GM19452 (cell line): Measurements from ENCODE around the gene TMTC1.
"Not testable (repeated sequence)": the region's sequence is repeated elsewhere in the genome, so short reads cannot be mapped to it uniquely, and the experiment has no call there.

Source experiments
- ATAC-seq: cut with Tn5 transposase; IDR thresholded peaks from one replicate; pipeline ENCODE4 v1.9.1; 2021; ENCODE audit not compliant: unreplicated experiment

The TMTC1 gene

GRCh38 chr12:29674463-29674862, 109.3 kb downstream of the TMTC1 start:
- ATAC-seq = no peak

GRCh38 chr12:29673346-29673745, 110.4 kb downstream of the TMTC1 start:
- no peak for ATAC-seq

DNA sequence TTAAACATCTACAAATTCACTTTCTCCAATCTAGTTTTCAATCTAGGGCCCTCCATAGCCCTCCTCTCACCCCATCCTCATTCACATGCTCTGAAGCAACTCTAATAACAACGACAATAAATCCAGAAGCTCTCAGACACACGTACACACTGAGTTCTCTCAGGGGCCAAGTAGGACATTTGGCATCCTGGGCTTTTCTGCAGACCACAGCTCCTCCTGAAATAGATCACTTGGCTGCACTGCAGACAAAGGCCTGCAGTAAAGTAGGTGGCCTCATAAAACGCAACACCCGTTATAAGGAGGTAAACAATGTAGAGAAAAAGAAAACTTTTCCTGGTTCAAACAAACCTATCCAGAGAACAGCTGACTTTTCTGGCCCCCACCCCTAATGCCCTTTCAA, 111.2 kb downstream of the TMTC1 start:
- no peak for ATAC-seq

- ATAC-seq = no peak
Observed at GRCh38 chr12:29671742-29672141, 112.0 kb downstream of the TMTC1 start.

DNA sequence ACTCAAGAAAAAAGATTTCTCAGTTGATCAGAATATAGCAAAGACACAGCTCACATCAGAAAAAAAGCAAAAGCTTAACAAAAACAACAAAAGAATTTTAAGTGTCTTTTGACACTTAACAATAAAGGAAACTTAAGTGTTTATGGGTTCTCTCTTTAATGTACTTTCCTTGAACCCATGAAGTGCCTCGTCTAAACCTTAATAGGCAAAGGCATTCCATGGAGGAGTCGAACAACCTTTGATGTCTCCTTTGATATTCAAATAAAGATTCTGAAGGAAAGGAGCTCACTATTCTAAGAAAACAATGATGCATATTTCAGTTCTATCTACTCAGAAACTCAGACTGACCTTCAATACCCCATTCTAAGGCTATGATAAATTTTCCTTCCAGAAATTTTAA, 116.7 kb downstream of the TMTC1 start:
- no peak for ATAC-seq

DNA sequence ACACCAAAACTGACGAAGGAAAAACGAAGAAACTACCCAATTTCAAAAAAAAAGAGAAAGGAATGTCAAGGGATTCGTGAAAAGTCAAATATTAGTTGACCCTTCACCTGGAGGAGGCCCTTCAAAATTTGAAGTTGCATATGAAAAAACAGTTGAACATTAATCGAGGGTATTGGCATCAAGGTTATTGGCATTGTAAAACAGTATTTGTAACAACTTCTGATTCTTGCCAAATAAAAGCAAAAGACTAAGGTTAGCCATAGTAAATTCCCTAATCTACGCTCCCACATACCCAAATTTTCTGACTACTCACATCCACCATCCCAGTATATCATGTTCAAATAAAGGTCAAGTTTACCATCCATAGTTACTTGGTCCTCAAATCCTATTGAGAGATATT, 118.6 kb downstream of the TMTC1 start:
- no peak for ATAC-seq

DNA sequence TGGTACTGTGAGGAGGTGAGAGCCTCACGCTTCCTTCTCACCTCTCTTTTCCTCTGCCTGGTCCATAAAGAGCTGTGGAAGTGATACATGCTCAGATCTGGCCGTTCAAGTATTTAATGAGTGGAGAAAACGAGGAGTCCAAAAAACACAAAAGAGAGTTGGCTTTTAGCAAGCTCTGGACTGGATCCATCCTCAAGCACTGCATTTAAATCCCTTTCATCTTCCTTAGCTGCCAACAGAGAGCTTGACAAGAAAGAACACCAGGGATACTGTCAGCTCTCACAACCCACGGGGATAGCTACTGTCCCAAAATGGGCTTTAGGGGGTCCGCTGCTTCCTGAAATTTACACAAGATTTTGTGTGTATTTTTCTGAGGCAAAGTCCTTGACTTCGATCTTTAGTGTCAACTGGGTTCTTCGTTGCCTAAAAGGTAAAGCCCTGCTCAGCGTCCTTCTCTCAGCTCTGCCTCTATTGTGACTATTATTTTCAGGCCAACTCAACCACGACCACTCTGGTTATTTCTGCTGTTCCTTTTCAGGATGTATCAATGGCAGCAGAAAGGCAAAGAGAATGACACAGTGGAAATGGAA, 120.9 kb downstream of the TMTC1 start:
- ATAC-seq = no peak

GRCh38 chr12:29660847-29661246, 122.9 kb downstream of the TMTC1 start:
- no peak for ATAC-seq

DNA sequence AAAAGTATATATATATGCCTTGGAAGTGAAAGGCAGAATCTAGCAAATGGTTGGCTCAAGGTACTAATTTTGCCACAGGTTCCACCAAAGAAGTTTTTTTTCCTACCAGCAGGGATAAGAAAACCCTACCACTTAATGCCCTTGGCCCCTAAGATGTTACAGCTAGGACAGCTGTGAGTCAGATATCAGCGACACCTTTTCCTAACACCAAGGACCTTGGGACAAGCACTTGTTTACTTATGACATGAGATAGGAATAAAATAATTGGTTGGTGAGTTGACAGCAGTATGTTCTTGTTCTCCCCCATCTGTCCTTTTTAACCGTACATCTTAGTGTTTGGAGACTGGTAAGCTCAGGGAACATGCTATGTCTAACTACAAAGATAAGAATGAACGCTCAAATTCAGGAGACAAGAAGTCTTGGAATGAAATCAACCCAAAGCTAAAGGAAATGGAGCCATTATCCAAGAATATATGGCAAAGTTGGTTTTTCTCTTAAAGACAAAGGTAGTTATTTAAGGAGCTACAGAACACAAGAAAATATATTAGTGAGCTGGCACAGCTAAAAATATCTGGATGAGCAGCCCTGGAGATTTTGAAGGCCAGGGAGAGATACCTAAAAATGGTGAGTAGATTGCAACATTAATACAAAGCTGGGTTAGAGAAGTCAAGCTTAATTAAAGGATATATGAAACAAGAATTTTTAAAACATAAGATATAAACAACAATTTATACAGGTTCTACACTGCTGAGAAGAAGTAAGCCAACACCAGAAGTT, 126.8 kb downstream of the TMTC1 start:
- no peak for ATAC-seq

- no peak for ATAC-seq
Observed at GRCh38 chr12:29655861-29656260, 127.9 kb downstream of the TMTC1 start.

GRCh38 chr12:29653286-29653685, 130.5 kb downstream of the TMTC1 start:
- no peak for ATAC-seq

DNA sequence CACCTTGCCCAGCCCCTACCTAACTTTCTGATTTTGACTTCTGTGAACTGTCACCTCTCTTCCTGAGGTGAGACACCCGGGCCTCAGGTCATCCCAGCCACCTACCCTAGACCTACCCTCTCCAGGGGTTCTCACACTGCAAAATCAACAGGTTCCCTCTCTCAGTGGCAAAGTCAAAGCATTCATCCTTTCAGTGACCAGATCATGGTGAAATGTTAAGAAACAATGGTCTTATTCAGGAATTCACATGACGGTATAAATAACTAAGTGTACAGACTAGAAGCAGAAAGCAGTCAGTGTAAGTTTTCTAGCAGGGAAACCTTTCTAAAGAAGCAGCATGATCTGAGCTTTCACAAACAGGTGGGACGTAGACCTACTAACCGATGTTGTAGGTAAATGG, 133.4 kb downstream of the TMTC1 start:
- ATAC-seq = no peak

- ATAC-seq = no peak
Observed at GRCh38 chr12:29649722-29650121, 134.0 kb downstream of the TMTC1 start.

DNA sequence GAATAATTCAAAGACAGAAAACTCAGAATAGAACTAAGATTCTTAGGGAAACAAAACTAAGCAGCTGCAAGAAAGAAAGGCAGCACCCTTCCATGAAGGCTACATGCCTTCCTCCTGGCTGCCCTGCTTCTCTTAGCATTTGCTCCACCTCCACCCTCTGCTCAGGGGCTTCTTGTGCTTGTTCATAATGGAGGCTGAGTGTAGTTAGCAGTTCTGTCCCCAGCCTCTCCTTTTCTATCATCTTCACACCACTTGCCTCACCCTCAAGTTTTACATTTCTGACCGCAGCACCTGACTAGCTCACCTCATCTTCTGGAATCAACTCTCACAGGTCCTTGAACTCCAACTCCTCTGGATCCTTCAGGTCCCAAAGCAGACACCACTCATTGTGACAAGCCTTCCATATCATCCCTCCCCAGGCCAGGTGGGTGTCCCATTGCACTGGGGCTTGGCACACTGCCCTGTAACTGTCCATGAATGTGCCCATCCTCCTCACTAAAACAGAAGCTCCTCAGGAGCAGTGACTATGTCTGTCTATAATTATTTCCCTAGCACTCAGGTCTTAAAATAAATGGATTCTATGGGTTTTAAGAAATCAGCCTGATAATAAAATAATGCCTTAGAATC, 139.1 kb downstream of the TMTC1 start:
- no peak for ATAC-seq

DNA sequence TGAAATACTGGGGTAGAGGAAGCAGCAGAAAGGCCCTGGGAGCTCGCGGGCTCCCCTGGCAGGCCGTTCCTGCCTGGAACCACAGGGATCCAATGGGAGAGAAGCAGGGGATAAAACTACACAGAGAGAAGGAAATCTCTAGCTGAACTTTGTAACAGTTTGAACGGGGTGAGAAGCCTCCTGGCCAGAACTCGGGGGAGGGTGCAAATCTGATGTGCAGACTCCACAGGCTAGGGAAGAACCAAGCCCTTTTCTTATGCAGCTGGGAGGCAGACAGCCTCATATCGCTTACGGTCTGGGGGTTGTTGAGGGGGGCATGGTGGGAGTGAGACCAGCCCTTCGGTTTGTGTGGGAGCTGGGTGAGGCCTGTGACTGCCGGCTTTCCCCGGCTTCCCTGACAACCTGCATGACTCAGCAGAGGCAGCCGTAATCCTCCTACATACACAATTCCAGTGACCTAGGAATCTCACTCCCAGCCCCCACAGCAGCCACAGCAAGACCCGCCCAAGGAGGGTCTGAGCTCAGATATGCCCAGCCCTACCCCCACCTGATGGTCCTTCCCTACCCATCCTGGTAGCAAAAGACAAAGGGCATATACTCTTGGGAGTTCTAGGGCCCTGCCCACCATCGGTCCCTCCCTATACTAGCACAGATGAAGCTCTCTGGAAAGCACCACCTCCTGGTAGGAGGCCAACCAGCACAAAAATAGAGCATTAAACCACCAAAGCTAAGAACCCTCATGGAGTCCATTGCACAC, 143.0 kb downstream of the TMTC1 start:
- ATAC-seq = no peak

DNA sequence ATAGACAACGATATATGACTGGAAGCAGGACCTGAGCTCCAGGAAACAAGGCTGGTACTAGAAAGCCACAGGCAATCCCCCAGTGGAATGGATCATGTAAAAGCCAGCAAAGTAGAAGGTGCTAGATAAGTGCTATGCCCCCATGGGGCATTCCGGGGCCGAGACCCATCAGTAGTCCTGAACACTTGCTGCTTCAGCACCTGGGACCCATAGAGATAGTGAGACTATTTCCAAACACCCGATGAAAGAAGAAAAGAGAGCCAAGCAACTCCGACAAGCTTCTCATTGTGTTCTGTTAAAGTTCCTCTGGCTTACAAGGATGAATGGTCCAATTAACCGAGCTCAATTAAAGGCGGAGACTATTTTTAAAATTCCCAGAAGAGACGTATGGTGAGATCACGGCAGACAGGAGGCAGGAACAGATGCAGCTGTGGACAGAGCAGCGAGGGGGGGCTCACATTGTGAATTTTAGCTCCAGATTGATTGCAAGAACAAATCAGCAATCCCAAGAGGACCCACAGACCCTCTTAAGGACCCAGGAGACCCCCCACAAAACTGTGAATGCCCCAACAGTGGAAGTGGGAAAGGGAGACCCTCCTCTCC, 143.7 kb downstream of the TMTC1 start:
- no peak for ATAC-seq

- ATAC-seq = no peak
Observed at GRCh38 chr12:29638528-29638927, 145.2 kb downstream of the TMTC1 start.

GRCh38 chr12:29634057-29634456, 149.7 kb downstream of the TMTC1 start:
- ATAC-seq = no peak

- ATAC-seq = not testable (repeated sequence)
Observed at GRCh38 chr12:29630164-29630563, 153.6 kb downstream of the TMTC1 start.

- ATAC-seq = no peak
Observed at GRCh38 chr12:29627221-29627620, 156.5 kb downstream of the TMTC1 start.

- no peak for ATAC-seq
Observed at GRCh38 chr12:29625359-29625953, 158.3 kb downstream of the TMTC1 start.
